ENCODE data around the gene DCC.

The DCC gene

GRCh38 chr18:52816121-52816520 lies 476.1 kb downstream of the DCC start:
- no peak for DNase-seq (ENCODE audit: low read depth)
- H3K4me3 ChIP-seq (ENCODE audit: low read depth, low read length): no peak overlapping the region
- TF ChIP-seq CTCF (conservative IDR thresholded peaks at IDR 0.05; ENCODE audit: low read depth, low read length): no peak

GRCh38 chr18:52822160-52822559 lies 482.2 kb downstream of the DCC start:
- TF ChIP-seq CTCF (conservative IDR thresholded peaks at IDR 0.05; ENCODE audit: low read depth, low read length): no peak
- no peak for DNase-seq (ENCODE audit: low read depth)

GRCh38 chr18:52824126-52824525 lies 484.1 kb downstream of the DCC start:
- TF ChIP-seq CTCF (conservative IDR thresholded peaks at IDR 0.05; ENCODE audit: low read depth, low read length): no peak
- no peak overlapping the region for H3K4me3 ChIP-seq (ENCODE audit: low read depth, low read length)
- DNase-seq (ENCODE audit: low read depth): no peak

More at GRCh38 chr18:52822160-52822559, 482.2 kb downstream of the DCC start:
- no peak overlapping the region for H3K4me3 ChIP-seq (ENCODE audit: low read depth, low read length)

- no peak for TF ChIP-seq CTCF (conservative IDR thresholded peaks at IDR 0.05; ENCODE audit: low read depth, low read length)
- no peak overlapping the region for H3K4me3 ChIP-seq (ENCODE audit: low read depth, low read length)
- DNase-seq (ENCODE audit: low read depth): no peak
These were observed 487.0 kb downstream of the DCC start for GRCh38 chr18:52826994-52827393.

GRCh38 chr18:52829320-52829719 lies 489.3 kb downstream of the DCC start:
- no peak for DNase-seq (ENCODE audit: low read depth)
- TF ChIP-seq CTCF (conservative IDR thresholded peaks at IDR 0.05; ENCODE audit: low read depth, low read length): no peak
- H3K4me3 ChIP-seq (ENCODE audit: low read depth, low read length): no peak overlapping the region

GRCh38 chr18:52829876-52830405 lies 489.9 kb downstream of the DCC start:
- H3K4me3 ChIP-seq (ENCODE audit: low read depth, low read length): no peak overlapping the region
- TF ChIP-seq CTCF (conservative IDR thresholded peaks at IDR 0.05; ENCODE audit: low read depth, low read length): no peak
- DNase-seq (ENCODE audit: low read depth): no peak

- no peak overlapping the region for H3K4me3 ChIP-seq (ENCODE audit: low read depth, low read length)
- TF ChIP-seq CTCF (conservative IDR thresholded peaks at IDR 0.05; ENCODE audit: low read depth, low read length): no peak
- no peak for DNase-seq (ENCODE audit: low read depth)
These were observed 504.3 kb downstream of the DCC start for GRCh38 chr18:52844323-52844722.

All from choroid plexus epithelial cell (primary cell).